Gastrocnemius medialis (tissue), 4 donors: ENCODE data around the gene PALD1.

Experiments
- POLR2A ChIP-seq, 2 donors: fragments of 450-650 bp; IDR thresholded peaks; one replicate each; pipeline ENCODE4 v1.6.1; 2017; ENCODE audit warnings: antibody characterized with exemption in 2 of 2, mild to moderate bottlenecking in 2 of 2, moderate library complexity in 2 of 2
- TF ChIP-seq, protein P1 (sequence below), 5 experiments: fragments of 450-650 bp in 3 of 5; fragments of 200-600 bp in 2 of 5; sonication (generic) in 2 of 5; IDR thresholded peaks in 4 of 5; conservative IDR thresholded peaks in 1 of 5; 1 replicate in 4 of 5; 2 replicates in 1 of 5; pipeline ENCODE4 v1.5.1; 2016 to 2019; ENCODE audit warnings: antibody characterized with exemption in 5 of 5, mild to moderate bottlenecking in 3 of 5, moderate library complexity in 3 of 5

GRCh38 chr10:70583669-70584037 lies 105.1 kb downstream of the PALD1 start:
- TF ChIP-seq, protein P1, sequence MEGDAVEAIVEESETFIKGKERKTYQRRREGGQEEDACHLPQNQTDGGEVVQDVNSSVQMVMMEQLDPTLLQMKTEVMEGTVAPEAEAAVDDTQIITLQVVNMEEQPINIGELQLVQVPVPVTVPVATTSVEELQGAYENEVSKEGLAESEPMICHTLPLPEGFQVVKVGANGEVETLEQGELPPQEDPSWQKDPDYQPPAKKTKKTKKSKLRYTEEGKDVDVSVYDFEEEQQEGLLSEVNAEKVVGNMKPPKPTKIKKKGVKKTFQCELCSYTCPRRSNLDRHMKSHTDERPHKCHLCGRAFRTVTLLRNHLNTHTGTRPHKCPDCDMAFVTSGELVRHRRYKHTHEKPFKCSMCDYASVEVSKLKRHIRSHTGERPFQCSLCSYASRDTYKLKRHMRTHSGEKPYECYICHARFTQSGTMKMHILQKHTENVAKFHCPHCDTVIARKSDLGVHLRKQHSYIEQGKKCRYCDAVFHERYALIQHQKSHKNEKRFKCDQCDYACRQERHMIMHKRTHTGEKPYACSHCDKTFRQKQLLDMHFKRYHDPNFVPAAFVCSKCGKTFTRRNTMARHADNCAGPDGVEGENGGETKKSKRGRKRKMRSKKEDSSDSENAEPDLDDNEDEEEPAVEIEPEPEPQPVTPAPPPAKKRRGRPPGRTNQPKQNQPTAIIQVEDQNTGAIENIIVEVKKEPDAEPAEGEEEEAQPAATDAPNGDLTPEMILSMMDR (IDR thresholded peaks at IDR 0.05 in 4 of 5, conservative IDR thresholded peaks at IDR 0.05 in 1 of 5): no peak
- TF ChIP-seq POLR2A (IDR thresholded peaks at IDR 0.05): no peak
